ENCODE data around the gene NME7. TPM values are rescaled to one million over a fixed set of nuclear protein-coding genes. Genes with fewer than 3 reads are reported as not detected.

Gene NME7
- total and polyA plus RNA-seq, 12 donors = 5.5 to 18.9 (median 10.5) TPM

DNA sequence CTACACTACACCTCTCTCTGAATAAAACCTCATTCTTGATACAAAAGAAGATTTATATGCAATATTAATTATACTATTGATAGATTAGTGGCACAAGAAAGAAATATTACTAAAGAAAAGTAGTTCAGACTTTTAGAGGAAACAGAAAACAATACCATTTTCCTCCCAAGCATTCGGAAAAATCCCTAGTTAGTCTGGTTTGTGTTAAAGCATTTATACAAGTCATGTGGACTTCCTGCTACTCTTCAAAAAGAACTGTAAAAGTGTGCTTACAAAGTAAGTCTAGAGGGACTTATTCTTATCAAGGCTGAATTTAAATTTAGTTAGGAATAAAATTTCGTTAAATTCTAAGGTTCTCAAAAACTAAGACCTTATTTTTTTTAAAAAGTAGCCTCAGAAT lies 132.0 kb downstream of the NME7 start:
- no peak overlapping the region for H3K4me3 ChIP-seq
- peak overlapping the region in 1 of 10 donors; percentile 32 for H3K27ac ChIP-seq
- ATAC-seq (no peak), DNase-seq (no peak)
- WGBS, 2 donors = 45 to 56% methylated on average over 2 of the region's 2 CpGs
- no peaks in the 10 kb centered on the region for H3K9me3 ChIP-seq
- peaks cover 0 to 37% (median 18%) of the 10 kb centered on the region in 9 donors for H3K4me1 ChIP-seq
- no peaks in the 10 kb centered on the region for H3K27me3 ChIP-seq
- H3K36me3 ChIP-seq = no peaks in the 10 kb centered on the region
- intact Hi-C loops (cut with DNase I) = no loop called here
- TF ChIP-seq, protein P1, sequence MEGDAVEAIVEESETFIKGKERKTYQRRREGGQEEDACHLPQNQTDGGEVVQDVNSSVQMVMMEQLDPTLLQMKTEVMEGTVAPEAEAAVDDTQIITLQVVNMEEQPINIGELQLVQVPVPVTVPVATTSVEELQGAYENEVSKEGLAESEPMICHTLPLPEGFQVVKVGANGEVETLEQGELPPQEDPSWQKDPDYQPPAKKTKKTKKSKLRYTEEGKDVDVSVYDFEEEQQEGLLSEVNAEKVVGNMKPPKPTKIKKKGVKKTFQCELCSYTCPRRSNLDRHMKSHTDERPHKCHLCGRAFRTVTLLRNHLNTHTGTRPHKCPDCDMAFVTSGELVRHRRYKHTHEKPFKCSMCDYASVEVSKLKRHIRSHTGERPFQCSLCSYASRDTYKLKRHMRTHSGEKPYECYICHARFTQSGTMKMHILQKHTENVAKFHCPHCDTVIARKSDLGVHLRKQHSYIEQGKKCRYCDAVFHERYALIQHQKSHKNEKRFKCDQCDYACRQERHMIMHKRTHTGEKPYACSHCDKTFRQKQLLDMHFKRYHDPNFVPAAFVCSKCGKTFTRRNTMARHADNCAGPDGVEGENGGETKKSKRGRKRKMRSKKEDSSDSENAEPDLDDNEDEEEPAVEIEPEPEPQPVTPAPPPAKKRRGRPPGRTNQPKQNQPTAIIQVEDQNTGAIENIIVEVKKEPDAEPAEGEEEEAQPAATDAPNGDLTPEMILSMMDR (IDR thresholded peaks at IDR 0.05) = no peak

DNA sequence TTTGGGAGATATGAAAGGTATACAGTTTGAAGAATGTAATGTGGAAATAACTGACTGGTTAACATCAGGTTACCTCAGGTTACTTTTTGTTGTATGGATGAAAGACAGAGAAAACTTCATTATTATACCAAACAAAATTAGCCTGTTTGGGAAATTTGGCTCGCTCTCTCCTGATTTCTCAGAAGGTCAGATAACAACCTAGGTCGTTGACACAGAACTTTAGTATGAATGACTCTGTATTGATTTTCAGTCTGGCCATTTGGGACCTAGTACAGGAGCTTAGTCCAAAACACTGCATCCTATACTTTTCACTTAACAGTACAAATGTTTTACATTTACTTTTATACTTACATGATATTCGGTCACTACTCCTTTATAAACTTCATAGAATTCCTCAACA lies 132.8 kb downstream of the NME7 start:
- no peaks in the 10 kb centered on the region for H3K9me3 ChIP-seq
- no peak for DNase-seq
- intact Hi-C loops (cut with DNase I) = no loop called here
- H3K27ac ChIP-seq = no peak overlapping the region
- no peak for ATAC-seq
- TF ChIP-seq, protein P1 (IDR thresholded peaks at IDR 0.05) = no peak
- WGBS, 2 donors = 91 to 92% methylated on average over 3 of the region's 3 CpGs
- H3K27me3 ChIP-seq = no peaks in the 10 kb centered on the region
- no peak overlapping the region for H3K4me3 ChIP-seq
- peaks cover 0 to 3% (median 0%) of the 10 kb centered on the region in 9 donors for H3K36me3 ChIP-seq
- H3K4me1 ChIP-seq = peaks cover 0 to 32% (median 17%) of the 10 kb centered on the region in 9 donors

DNA sequence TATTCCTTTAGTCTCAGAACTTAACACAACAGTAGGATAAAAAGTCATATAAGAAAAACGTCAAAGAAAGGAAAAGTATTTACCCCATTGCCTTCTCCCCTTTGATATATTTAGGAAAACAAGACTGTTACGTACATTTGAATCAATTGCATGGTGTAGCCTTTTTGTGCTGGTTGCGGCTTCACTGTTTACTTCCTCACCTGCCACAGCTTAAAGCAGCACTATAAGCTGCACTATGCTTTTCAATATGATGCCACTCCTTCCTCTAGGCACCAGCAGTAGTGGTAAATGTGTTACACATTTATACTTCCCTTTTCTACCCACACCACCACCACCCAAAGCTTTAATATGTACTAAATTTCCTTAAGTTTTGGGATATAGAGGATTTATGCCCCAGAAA lies 150.0 kb downstream of the NME7 start:
- Histone ChIP-seq H3K27me3 (no peaks in the 10 kb centered on the region), H3K36me3 (no peaks in the 10 kb centered on the region), H3K4me3 (no peak overlapping the region), H3K4me1 (no peaks in the 10 kb centered on the region), H3K27ac (no peak overlapping the region), H3K9me3 (no peaks in the 10 kb centered on the region)
- DNase-seq (no peak), ATAC-seq (no peak)
- TF ChIP-seq, protein P1 (IDR thresholded peaks at IDR 0.05) = no peak
- WGBS, 2 donors = 90 to 94% methylated on average over 3 of the region's 3 CpGs
- intact Hi-C loops (cut with DNase I) = no loop called here

DNA sequence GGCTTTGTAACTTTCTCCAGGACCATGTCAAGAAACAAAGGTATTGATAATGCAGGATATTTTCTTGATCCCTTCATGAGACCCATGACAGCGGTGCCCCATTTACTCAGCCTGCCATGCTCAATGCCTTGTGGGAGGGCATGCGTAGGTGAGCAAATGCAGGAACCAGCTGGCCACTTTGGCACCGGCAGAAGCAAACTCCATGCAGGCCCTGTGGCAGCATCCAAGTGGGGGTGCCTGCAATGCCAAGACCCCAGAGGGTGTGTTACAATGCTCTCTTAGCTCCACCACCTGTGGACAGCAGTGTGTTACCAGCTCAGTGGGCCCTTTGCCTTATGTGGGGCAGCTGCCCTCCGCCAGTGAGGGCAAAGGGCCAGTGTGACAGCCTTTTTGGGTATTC lies 153.0 kb downstream of the NME7 start:
- H3K9me3 ChIP-seq = no peaks in the 10 kb centered on the region
- no peaks in the 10 kb centered on the region for H3K36me3 ChIP-seq
- TF ChIP-seq, protein P1 (IDR thresholded peaks at IDR 0.05) = no peak
- DNase-seq (no peak), ATAC-seq (no peak)
- intact Hi-C loops (cut with DNase I) = no loop called here
- H3K27me3 ChIP-seq = no peaks in the 10 kb centered on the region
- no peaks in the 10 kb centered on the region for H3K4me1 ChIP-seq
- 98 to 99% methylated on average over 4 of the region's 4 CpGs for WGBS, 2 donors
- no peak overlapping the region for H3K27ac ChIP-seq
- no peak overlapping the region for H3K4me3 ChIP-seq
